ENCODE measurements around the gene PTPRD.

DNA sequence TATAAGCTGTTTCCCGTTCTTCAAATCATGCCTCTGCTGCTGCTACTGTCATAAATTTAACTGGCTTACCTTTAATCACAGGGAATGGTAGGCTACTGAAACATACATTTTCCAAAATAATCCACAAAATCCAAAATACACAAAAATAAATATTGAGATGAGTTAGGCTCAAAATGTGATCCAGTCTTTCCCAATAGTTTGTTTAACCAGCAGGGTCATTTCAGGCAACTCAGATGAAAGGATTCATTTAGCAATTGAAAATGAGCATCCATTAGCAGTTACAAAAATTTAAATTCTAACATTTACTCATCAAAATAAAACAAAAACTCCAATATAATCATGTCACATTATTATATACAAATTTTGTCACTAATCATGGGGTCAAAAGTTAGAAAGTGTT, 1797.6 kb downstream of the PTPRD start:
- TF ChIP-seq POLR2AphosphoS5 (IDR thresholded peaks at IDR 0.05; ENCODE audit: low read depth, low read length), result no peak
- no peak for TF ChIP-seq SIN3A (IDR thresholded peaks at IDR 0.05; ENCODE audit: borderline replicate concordance, insufficient read depth, low read length)
- TF ChIP-seq, protein P1, sequence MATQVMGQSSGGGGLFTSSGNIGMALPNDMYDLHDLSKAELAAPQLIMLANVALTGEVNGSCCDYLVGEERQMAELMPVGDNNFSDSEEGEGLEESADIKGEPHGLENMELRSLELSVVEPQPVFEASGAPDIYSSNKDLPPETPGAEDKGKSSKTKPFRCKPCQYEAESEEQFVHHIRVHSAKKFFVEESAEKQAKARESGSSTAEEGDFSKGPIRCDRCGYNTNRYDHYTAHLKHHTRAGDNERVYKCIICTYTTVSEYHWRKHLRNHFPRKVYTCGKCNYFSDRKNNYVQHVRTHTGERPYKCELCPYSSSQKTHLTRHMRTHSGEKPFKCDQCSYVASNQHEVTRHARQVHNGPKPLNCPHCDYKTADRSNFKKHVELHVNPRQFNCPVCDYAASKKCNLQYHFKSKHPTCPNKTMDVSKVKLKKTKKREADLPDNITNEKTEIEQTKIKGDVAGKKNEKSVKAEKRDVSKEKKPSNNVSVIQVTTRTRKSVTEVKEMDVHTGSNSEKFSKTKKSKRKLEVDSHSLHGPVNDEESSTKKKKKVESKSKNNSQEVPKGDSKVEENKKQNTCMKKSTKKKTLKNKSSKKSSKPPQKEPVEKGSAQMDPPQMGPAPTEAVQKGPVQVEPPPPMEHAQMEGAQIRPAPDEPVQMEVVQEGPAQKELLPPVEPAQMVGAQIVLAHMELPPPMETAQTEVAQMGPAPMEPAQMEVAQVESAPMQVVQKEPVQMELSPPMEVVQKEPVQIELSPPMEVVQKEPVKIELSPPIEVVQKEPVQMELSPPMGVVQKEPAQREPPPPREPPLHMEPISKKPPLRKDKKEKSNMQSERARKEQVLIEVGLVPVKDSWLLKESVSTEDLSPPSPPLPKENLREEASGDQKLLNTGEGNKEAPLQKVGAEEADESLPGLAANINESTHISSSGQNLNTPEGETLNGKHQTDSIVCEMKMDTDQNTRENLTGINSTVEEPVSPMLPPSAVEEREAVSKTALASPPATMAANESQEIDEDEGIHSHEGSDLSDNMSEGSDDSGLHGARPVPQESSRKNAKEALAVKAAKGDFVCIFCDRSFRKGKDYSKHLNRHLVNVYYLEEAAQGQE (IDR thresholded peaks at IDR 0.05; ENCODE audit: insufficient read depth in 1 of 2, low read depth in 2 of 2, low read length in 2 of 2), result no peak

Measured in PFSK-1 (cell line).